ENCODE results near the gene SAFB2. TPM values are rescaled to one million over a fixed set of nuclear protein-coding genes. Genes with fewer than 3 reads are reported as not detected.
A peak's percentile ranks its signal among the peaks of the same experiment; 100 is the strongest.

Gene SAFB2
- total and polyA plus RNA-seq, 8 donors = 38.5 to 237 (median 83.7) TPM

- DNase-seq = peak; percentile 39 to 63
- intact Hi-C loops (cut with DNase I; ENCODE audit: low total_unique reads) = no loop called here
- Histone ChIP-seq H3K36me3 (peaks cover 29 to 59% (median 53%) of the 10 kb centered on the region in 4 donors), H3K27ac (peak overlapping the region in 3 of 5 donors; percentile 34 to 39 (median 38)), H3K27me3 (no peaks in the 10 kb centered on the region), H3K4me1 (peaks cover 70 to 86% (median 77%) of the 10 kb centered on the region in 4 donors), H3K9me3 (no peaks in the 10 kb centered on the region), H3K4me3 (no peak overlapping the region)
- 51 to 61% (median 56%) methylated on average over 6 of the region's 6 CpGs for WGBS, 5 donors
- TF ChIP-seq POLR2A (IDR thresholded peaks at IDR 0.05) (no peak), CTCF (IDR thresholded peaks at IDR 0.05) (no peak), POLR2AphosphoS5 (IDR thresholded peaks at IDR 0.05) (no peak), EP300 (IDR thresholded peaks at IDR 0.05) (no peak)
These were observed 4.9 kb upstream of the SAFB2 start for GRCh38 chr19:5627395-5627904.

DNA sequence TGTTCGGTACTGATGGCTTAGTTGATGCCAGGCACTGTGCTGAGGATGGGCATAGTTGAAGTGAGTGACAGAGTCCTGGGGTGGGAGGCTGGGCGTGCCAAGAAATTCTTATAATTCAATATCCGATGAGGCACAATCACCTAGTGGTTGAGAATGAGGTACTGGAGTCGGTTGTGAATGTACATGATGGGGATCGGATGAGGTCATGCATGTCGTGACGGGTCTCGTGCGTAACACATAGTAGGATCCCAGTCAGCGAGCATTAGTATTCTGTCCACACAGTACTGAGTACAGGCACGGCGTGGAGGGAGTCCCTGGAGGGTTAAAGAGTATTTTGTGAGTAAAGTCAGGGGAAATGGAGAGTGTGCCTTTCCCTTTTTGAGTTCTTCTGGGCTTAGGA lies 3.1 kb upstream of the SAFB2 start:
- peak overlapping the region in 2 of 4 donors; percentile 100 for H3K4me3 ChIP-seq
- H3K27ac ChIP-seq = peak overlapping the region in 3 of 5 donors; percentile 5 to 98 (median 95)
- peaks cover 29 to 62% (median 58%) of the 10 kb centered on the region in 4 donors for H3K36me3 ChIP-seq
- peaks cover 64 to 80% (median 73%) of the 10 kb centered on the region in 4 donors for H3K4me1 ChIP-seq
- TF ChIP-seq POLR2AphosphoS5 (IDR thresholded peaks at IDR 0.05) = no peak
- no peak for TF ChIP-seq POLR2A (IDR thresholded peaks at IDR 0.05)
- TF ChIP-seq CTCF (IDR thresholded peaks at IDR 0.05) = no peak
- TF ChIP-seq EP300 (IDR thresholded peaks at IDR 0.05) = no peak
- H3K27me3 ChIP-seq = no peaks in the 10 kb centered on the region
- H3K9me3 ChIP-seq = no peaks in the 10 kb centered on the region
- intact Hi-C loops (cut with DNase I; ENCODE audit: low total_unique reads) = no loop called here
- WGBS, 5 donors = 68 to 79% (median 71%) methylated on average over 12 of the region's 12 CpGs
- no peak for DNase-seq

- peak overlapping the region in 4 of 5 donors; percentile 91 to 98 (median 96) for H3K27ac ChIP-seq
- no peak for TF ChIP-seq EP300 (IDR thresholded peaks at IDR 0.05)
- no peak for TF ChIP-seq CTCF (IDR thresholded peaks at IDR 0.05)
- no peak for TF ChIP-seq POLR2AphosphoS5 (IDR thresholded peaks at IDR 0.05)
- TF ChIP-seq POLR2A (IDR thresholded peaks at IDR 0.05) = no peak
- peak overlapping the region; percentile 98 to 100 (median 100) for H3K4me3 ChIP-seq
- no peaks in the 10 kb centered on the region for H3K27me3 ChIP-seq
- intact Hi-C loops (cut with DNase I; ENCODE audit: low total_unique reads) = no loop called here
- peaks cover 68 to 80% (median 75%) of the 10 kb centered on the region in 4 donors for H3K4me1 ChIP-seq
- WGBS, 5 donors = 11 to 25% (median 16%) methylated on average over 8 of the region's 8 CpGs
- peak in 1 of 2 donors; percentile 19 for DNase-seq
- H3K9me3 ChIP-seq = no peaks in the 10 kb centered on the region
- peaks cover 29 to 62% (median 61%) of the 10 kb centered on the region in 4 donors for H3K36me3 ChIP-seq
These were observed 2.2 kb upstream of the SAFB2 start for GRCh38 chr19:5624741-5625278.

- peak; percentile 69 to 79 for DNase-seq
- TF ChIP-seq CTCF (IDR thresholded peaks at IDR 0.05) = no peak
- TF ChIP-seq POLR2AphosphoS5 (IDR thresholded peaks at IDR 0.05) = peak in 1 of 3 donors; percentile 13
- WGBS, 5 donors = 0 to 2% (median 1%) methylated on average over 20 of the region's 20 CpGs
- peaks cover 67 to 80% (median 78%) of the 10 kb centered on the region in 4 donors for H3K4me1 ChIP-seq
- H3K36me3 ChIP-seq = peaks cover 29 to 63% (median 60%) of the 10 kb centered on the region in 4 donors
- no peaks in the 10 kb centered on the region for H3K27me3 ChIP-seq
- intact Hi-C loops (cut with DNase I; ENCODE audit: low total_unique reads) = no loop called here
- peak overlapping the region; percentile 98 to 100 (median 100) for H3K4me3 ChIP-seq
- no peaks in the 10 kb centered on the region for H3K9me3 ChIP-seq
- H3K27ac ChIP-seq = peak overlapping the region; percentile 90 to 98 (median 95)
These were observed 1.6 kb upstream of the SAFB2 start for GRCh38 chr19:5624018-5624663.

Data from stomach (tissue), 9 donors.